HG03108 (cell line): ENCODE results near the gene SNX33.
"Not testable (repeated sequence)": the region's sequence is repeated elsewhere in the genome, so short reads cannot be mapped to it uniquely, and the experiment has no call there.

Experiments
- ATAC-seq: cut with Tn5 transposase; IDR thresholded peaks from one replicate; pipeline ENCODE4 v1.9.1; 2021; ENCODE audit warnings: moderate library complexity; ENCODE audit not compliant: unreplicated experiment

The SNX33 gene

GRCh38 chr15:75680007-75680789, 32.5 kb downstream of the SNX33 start:
- no peak for ATAC-seq

- ATAC-seq, result no peak
These were observed 34.7 kb downstream of the SNX33 start for GRCh38 chr15:75682181-75683135.

DNA sequence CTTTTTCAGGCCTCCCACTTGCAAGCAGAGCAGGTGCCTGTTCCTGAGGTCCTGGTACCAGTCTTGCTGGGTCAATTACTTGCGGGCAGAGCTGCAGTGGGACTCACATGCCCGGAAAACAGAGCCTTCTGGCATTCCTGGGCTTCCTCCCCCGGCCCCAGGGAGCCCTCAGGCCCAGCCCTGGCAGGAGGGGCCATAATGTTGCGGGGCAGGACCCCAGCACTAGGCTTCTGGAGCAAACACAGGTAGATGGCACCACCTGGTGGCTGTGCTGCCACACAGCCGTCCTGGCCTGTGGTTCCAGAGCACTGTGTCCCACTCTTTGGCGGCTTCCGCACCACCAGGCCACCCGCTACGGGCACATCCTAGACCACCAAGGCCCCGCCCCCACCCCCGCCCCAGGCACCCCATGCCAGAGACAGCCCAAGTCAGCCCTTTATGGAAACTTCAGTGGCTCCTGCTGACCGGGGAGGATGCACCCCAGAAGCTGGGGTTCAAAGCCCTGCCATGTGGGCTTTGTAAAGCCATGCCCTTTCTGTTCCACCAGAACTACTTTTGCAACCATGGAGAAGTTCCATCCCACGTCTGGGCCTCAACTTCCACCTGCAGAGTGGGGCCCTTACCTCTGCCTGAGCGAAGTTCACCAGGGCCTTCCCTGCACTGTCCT, 36.1 kb downstream of the SNX33 start:
- peak; percentile 57 for ATAC-seq

- ATAC-seq, result no peak
These were observed 36.9 kb downstream of the SNX33 start for GRCh38 chr15:75684648-75685047.

DNA sequence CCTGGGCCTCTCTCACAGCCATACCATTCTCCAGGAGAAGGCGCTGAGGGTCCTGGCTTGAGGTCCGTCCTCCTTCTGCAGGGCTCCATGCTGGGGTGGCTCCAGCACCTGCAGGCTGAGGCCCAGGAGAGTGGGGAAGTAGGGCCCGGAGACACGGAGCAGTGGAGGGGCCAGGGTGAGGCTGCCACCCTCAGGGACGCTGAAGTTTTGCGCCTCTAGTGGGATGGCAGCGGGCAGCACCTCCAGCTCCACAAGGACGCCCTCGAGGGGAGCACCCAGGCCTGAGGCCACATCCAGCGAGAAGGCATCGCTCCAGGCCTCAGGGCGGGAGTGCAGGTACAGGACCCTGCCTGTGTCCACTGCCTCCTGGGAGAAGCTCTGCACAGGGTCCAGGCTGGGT, 37.5 kb downstream of the SNX33 start:
- ATAC-seq, result no peak

- ATAC-seq, result peak; percentile 53
These were observed 38.5 kb downstream of the SNX33 start for GRCh38 chr15:75686212-75686642.

DNA sequence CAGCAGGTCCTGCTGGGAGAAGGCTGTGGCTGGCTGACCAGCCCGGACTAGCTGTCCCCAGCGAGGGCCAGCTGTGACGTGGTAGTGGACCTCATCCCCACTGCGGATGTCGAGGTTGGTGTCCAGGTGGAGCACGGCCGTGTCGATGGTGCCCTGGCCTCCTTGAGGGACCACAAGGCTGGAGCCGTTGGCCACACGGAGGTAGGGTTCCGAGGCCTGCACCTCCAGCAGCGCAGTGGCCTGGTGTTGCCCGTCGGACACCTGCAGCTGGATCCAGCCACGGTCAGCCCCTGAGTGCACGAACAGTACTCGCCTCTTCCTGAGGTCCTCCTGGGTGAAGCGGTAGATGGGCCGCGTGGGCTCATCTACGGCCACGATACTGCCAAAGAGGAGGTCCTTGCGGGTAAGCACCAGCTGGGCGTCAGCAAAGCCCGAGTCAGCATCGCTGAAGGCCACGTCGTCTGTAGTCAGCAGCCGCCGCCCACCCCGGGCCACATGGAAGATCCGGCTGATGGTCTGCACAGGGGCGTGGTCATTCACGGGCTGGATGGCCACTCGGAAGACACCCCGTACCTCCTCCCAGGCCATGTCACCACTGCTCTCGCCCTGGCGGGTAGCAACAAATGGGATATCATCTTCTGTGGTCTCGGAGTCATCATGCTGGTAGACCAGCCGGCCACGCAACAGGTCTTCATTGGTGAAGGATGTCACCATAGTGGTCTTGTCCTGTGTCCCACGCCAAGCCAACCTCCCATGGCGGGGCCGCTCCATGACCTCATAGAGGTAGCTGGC, 40.0 kb downstream of the SNX33 start:
- ATAC-seq, result no peak

DNA sequence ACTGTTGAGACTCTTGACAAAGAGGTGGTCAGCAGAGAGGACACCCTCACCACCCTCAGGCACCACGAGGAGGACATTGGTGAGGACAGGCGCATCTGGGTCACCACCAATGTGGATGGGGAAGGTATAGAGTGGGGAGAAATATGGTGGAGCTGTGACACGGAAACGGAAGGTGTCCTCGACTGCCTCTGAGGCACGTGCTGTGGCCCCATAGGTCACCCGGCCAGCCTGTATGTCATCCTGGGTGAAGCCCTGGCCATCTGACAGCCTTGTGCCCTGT, 40.5 kb downstream of the SNX33 start:
- ATAC-seq, result no peak

GRCh38 chr15:75688831-75689230, 41.1 kb downstream of the SNX33 start:
- no peak for ATAC-seq

- ATAC-seq, result not testable (repeated sequence)
These were observed 41.7 kb downstream of the SNX33 start for GRCh38 chr15:75689429-75689828.

DNA sequence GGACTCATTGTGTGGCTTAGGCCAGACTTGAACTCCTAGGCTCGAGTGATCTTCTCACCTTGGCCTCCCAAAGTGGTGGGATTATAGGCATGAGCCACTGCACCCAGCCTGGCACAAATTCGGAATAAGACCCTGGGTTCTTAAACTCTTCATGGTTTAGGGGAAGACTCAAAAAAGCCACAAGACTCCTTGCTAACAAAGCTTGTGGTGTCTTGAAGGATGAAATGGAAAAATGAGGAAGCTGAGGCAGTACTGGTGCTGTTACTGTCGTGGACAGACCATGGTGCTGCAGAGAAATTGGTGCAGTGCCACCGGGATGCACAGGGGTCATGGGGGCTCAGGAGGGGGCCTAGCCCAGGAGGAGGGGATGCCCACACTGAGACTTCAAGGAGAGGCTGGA, 44.6 kb downstream of the SNX33 start:
- ATAC-seq, result not testable (repeated sequence)

GRCh38 chr15:75693028-75693427, 45.3 kb downstream of the SNX33 start:
- ATAC-seq, result not testable (repeated sequence)

- no peak for ATAC-seq
These were observed 46.0 kb downstream of the SNX33 start for GRCh38 chr15:75693501-75694240.

DNA sequence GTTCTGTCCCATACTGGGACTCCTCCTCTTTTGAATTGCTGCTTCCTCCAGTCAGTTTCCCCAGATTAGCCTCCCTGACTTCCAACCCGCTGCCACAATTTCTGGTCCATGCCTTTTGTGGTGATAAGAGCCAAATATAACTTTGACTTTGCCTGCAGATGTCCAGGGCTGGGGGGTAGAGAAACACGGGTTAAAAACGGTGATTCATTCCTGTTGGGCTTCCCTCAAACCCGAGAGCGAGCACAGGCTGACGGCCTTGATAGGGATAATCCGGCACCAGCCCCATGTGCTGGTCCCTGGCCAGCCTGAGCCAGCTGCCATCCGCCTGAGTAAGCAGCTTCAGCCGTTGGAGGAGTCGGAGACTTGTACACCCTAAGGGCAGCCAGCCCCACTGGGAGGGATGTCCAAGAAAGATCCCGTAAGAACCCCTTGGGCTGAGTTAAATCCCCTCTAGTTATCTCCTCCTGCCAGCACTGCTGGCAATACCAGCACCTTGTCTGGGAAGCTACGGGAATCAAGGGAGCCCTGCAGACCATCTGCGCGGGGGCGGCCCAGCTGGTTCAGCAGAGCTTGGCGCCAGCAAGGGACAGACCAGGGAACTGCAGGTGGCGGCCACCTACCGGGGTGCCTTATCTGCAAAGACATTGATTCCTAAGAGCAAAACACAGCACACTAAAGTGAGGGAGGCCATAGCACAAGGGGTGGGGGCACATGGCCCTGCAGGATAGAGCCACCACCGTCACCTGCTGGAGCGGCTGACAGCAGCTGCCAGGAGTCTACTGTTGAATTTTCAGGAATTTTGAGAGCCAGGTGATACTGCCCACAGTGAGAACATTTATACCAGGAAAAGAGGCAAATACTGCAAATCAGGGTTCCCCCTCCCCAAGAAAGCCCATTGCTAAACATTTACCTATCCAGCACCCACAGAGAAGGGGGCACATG, 46.8 kb downstream of the SNX33 start:
- no peak for ATAC-seq

DNA sequence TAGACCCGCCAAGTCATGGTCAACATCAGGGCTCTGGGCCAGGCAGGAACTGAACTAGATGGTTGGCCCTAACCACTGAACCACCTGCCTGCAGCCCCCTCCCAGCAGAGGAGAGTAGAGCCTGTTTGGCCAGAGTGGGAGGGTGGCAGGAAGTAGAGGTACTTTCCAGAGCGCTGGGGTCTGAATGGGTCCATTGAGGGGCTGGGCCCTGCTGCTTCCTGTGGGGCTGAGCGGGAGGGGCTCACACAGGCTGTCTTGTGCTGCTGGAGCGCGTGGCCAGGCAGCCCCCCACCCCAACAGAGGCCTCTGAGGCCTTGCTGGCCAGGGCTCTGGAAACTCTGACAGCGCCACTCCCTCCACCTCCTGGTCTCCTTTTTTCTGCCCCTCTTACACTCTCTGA, 47.5 kb downstream of the SNX33 start:
- no peak for ATAC-seq

DNA sequence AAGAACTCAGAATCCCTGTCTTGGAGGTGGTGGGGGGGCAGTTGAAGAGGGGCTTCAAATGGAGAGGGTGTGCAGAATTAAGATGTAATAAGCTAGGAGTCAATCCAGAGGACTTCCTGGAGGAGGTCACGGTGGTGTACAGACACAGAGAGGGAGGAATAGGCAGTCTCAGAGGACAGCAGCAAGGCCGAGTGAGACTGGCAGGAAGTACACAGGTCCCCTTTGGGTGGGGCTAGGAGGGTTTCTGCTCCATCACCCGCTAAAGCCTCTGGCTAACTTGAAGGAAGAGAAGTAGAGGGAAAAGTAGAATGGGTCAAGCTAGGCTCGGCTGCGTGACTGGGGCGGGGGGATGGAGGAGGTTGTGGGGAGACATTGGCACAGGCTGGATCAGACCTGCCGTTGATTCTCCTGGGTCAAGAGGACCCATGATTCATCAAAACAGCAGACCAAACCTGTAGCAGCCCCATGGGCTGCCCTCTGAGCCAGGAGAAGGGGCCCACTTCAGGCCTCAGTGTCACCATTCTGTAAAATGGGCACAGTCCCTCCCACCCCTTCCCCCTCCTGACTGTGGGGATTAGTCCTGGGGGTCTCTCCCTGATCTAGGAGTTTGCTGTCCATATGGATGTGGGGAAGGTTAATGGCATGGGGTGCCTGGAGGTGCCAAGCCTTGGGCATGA, 48.1 kb downstream of the SNX33 start:
- no peak for ATAC-seq

- no peak for ATAC-seq
These were observed 48.6 kb downstream of the SNX33 start for GRCh38 chr15:75696311-75696720.

GRCh38 chr15:75696854-75697259, 49.1 kb downstream of the SNX33 start:
- no peak for ATAC-seq
